Measurements from ENCODE around the gene LRRC8D. TPM values are rescaled to one million over a fixed set of nuclear protein-coding genes. Genes with fewer than 3 reads are reported as not detected.

LRRC8D gene
- total RNA-seq, 4 donors from 2014 or later = 8.7 to 19.1 (median 10.9) TPM

GRCh38 chr1:89959719-89960118 lies 138.9 kb downstream of the LRRC8D start:
- Histone ChIP-seq H3K27ac (no peak overlapping the region), H3K9me3 (no peaks in the 10 kb centered on the region), H3K27me3 (no peaks in the 10 kb centered on the region), H3K36me3 (no peaks in the 10 kb centered on the region), H3K4me1 (peaks cover 0 to 19% (median 6%) of the 10 kb centered on the region in 3 donors), H3K4me3 (no peak overlapping the region)
- TF ChIP-seq CTCF (IDR thresholded peaks at IDR 0.05) = no peak
- no peak for TF ChIP-seq POLR2A (IDR thresholded peaks at IDR 0.05)
- intact Hi-C loops (cut with DNase I) = no loop called here
- 92 to 100% methylated on average over 2 of the region's 2 CpGs for WGBS, 2 donors
- no peak for DNase-seq

DNA sequence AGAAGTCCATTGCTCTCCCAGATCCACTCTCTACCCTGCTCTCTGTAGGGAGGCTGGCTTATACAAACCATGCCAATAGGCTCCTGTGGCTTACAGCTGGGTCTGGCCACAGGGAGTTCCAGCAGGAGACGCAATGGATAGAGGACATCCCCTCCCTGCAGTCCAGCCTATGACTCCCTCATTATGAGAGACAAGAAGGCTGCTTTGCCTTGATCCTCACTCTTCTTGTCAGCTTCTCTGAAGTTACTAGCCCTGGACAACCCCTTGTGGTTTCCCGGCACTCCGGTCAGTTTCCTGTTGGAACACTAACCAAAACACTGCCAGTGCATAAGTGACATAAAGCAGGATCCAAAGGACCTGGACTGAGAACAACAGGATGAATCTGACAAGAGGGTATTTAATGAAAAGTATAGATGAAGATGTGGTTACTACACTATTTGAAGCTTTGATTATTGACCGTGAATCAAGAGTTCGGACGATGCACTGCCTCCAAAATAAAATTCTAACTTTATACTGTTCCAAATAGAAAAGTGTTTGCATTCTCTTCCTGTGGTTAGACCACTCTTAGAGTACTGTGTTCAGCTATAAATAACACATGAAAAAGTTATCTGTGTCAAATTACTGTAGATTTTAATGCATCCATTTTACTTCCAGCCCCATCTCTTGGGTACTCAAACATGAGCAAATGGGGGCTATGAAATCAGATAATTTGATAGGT lies 141.4 kb downstream of the LRRC8D start:
- no peak overlapping the region for H3K4me3 ChIP-seq
- peaks cover 0 to 21% (median 5%) of the 10 kb centered on the region in 3 donors for H3K4me1 ChIP-seq
- intact Hi-C loops (cut with DNase I) = no loop called here
- no peaks in the 10 kb centered on the region for H3K36me3 ChIP-seq
- no peak for TF ChIP-seq CTCF (IDR thresholded peaks at IDR 0.05)
- no peak for TF ChIP-seq POLR2A (IDR thresholded peaks at IDR 0.05)
- 54 to 74% methylated on average over 6 of the region's 6 CpGs for WGBS, 2 donors
- H3K27me3 ChIP-seq = no peaks in the 10 kb centered on the region
- no peak overlapping the region for H3K27ac ChIP-seq
- no peak for DNase-seq
- H3K9me3 ChIP-seq = no peaks in the 10 kb centered on the region

DNA sequence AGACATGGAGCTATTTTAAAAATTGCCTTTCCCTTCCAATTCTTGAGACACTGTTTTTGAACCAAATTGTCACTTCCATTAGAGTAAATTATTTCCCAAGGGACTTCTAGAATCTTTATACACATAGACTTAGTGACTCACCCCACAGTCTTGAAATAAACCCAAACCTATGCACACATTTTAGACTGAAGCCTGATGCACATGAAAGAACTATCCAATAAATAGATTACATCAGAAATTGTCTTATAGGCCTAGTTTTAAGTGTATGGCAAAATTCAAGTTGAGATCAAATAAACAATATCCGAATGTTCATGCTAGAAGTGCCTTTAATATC lies 141.9 kb downstream of the LRRC8D start:
- no peak for DNase-seq
- TF ChIP-seq POLR2A (IDR thresholded peaks at IDR 0.05) = no peak
- no peak for TF ChIP-seq CTCF (IDR thresholded peaks at IDR 0.05)
- no peak overlapping the region for H3K27ac ChIP-seq
- H3K4me3 ChIP-seq = no peak overlapping the region
- H3K27me3 ChIP-seq = no peaks in the 10 kb centered on the region
- H3K4me1 ChIP-seq = peaks cover 0 to 16% (median 0%) of the 10 kb centered on the region in 3 donors
- intact Hi-C loops (cut with DNase I) = no loop called here
- WGBS, 2 donors = 77 to 81% methylated on average over 1 of the region's 1 CpG
- no peaks in the 10 kb centered on the region for H3K36me3 ChIP-seq
- no peaks in the 10 kb centered on the region for H3K9me3 ChIP-seq

- Histone ChIP-seq H3K27ac (no peak overlapping the region), H3K4me1 (peaks cover 0 to 13% (median 0%) of the 10 kb centered on the region in 3 donors), H3K27me3 (no peaks in the 10 kb centered on the region), H3K9me3 (no peaks in the 10 kb centered on the region), H3K36me3 (no peaks in the 10 kb centered on the region), H3K4me3 (no peak overlapping the region)
- intact Hi-C loops (cut with DNase I) = no loop called here
- 46 to 51% methylated on average over 4 of the region's 4 CpGs for WGBS, 2 donors
- TF ChIP-seq CTCF (IDR thresholded peaks at IDR 0.05) (no peak), POLR2A (IDR thresholded peaks at IDR 0.05) (no peak)
- no peak for DNase-seq
These were observed 144.4 kb downstream of the LRRC8D start for GRCh38 chr1:89965193-89965768.

- WGBS, 2 donors = 40 to 47% methylated on average over 5 of the region's 5 CpGs
- H3K4me3 ChIP-seq = no peak overlapping the region
- no peak overlapping the region for H3K27ac ChIP-seq
- intact Hi-C loops (cut with DNase I) = no loop called here
- no peak for DNase-seq
- no peaks in the 10 kb centered on the region for H3K27me3 ChIP-seq
- H3K36me3 ChIP-seq = no peaks in the 10 kb centered on the region
- TF ChIP-seq CTCF (IDR thresholded peaks at IDR 0.05) = no peak
- TF ChIP-seq POLR2A (IDR thresholded peaks at IDR 0.05) = no peak
- peaks cover 0 to 13% (median 0%) of the 10 kb centered on the region in 3 donors for H3K4me1 ChIP-seq
- no peaks in the 10 kb centered on the region for H3K9me3 ChIP-seq
These were observed 145.8 kb downstream of the LRRC8D start for GRCh38 chr1:89966656-89967055.

All from esophagus squamous epithelium (tissue), 5 donors.